GM23248 (cell line): ENCODE measurements around the gene MED22.

Experiments
- EZH2 ChIP-seq: fragments of 200-600 bp; sonication (generic); IDR thresholded peaks from 2 replicates; pipeline ENCODE4 v1.6.1; 2018; ENCODE audit warnings: antibody characterized with exemption, mild to moderate bottlenecking; ENCODE audit not compliant: insufficient read depth, poor library complexity, severe bottlenecking
- EZH2phosphoT487 ChIP-seq: fragments of 200-600 bp; sonication (generic); IDR thresholded peaks from 2 replicates; pipeline ENCODE4 v1.6.1; 2018; ENCODE audit warnings: antibody characterized with exemption, moderate library complexity, mild to moderate bottlenecking, low read depth; ENCODE audit not compliant: insufficient read depth

- no peak for TF ChIP-seq EZH2phosphoT487
- no peak for TF ChIP-seq EZH2
These were observed 5.9 kb downstream of the MED22 start for GRCh38 chr9:133342069-133342406.
